Effector CD4-positive, alpha-beta T cell (primary cell): Measurements from ENCODE around the gene GPR152.
A peak's percentile ranks its signal among the peaks of the same experiment; 100 is the strongest.
"Not testable (repeated sequence)": the region's sequence is repeated elsewhere in the genome, so short reads cannot be mapped to it uniquely, and the experiment has no call there.

ENCODE experiments used
- DNase-seq: peaks from one replicate; pipeline ENCODE4 v3.0.0-alpha.2; 2020

The GPR152 gene

DNA sequence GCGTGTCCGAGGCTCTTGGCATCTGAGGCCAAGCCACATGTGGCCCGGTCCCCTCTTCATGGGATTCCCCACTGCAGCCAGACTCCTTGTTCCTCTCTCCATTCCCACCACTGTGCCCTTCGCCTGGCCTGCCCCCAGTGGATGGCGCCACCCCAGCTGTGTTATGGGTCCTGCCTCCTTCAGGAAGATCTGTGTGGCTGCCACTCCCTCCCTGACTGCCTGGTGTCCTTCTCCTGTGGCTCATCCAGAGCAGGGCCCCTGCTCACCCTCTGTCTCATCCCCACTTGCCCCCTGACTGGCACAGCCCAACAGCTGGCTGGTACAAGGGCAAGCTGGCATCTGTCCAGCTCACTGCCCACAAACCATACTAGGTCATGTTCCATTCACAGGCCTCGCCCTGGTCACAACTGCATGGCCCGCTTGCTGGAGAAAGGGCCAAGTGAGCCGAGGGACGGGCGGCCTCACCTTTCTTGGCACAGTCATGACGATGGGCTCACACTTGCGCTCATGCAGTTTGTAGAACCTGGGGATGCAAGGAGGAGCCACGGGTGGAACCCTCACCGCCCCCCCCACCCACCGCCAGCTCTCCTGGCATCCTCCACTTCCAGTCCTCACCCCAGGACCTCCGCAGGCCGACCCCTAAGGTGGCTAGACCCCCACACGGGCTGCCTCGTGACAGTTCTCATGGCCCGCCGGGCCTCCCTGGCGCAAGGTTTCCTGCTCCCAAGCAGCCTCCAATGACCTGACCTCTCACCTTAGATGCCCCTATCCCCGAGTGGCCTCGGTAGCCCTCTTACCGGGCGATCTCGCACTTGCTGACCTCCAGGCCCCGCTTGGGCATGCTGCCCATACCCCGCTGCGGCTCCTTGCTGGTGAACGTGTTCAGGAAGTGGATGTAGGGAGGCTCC is 13.0 kb downstream of the GPR152 start:
- DNase-seq, result no peak

DNA sequence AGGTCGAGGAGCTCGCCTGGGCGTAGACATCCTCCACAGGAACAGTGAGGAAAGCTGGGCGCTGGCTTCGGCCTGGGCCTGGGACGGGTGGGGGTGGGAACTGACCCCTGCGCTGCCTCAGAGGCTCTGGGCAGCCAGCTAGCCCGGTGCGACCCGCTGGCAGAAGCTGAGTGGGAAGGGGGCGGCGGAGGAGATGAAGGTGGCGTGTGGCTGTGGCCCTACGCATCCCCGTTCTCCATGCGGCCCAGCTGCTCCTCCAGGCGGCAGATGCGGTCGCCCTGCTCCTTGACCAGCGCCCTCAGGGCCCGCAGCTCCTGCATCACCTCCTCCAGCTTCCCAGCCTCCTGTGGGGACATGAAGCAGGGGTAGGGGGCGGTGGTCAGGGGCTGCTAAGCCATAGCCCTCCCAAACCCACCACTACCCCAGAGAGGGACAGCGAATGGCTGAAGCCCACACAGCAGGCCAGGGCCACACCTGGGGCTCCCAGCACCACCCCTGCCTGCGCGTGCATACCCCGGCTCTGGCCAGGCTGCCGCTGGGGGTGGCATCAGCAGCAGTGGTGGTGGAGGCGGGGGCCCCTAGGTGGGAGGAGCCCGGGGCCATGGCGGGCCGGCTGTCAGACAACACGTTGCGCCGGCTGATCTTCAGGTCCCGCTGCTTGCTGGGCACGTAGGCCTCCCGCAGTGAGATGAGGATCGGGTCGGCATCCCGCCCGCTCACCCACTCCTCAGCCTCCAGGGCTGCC is 14.2 kb downstream of the GPR152 start:
- peak; percentile 71 for DNase-seq

DNA sequence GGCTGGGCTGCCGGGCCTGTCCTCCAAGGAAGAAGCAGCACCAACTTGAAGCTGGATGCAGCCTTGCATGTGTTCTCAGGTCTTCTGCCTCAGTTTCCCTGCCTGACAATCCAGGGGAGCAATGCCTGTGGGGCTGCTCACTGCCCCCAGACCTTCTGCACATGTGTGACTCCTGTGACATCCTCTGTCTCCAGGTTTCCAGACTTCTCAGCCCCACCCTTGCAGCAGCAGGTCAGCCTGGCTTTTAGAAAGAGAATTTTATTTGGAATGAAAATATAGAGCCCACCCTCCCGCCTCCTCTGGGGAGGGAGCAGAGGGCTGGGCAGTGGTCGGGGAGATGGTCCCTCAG is 14.7 kb downstream of the GPR152 start:
- DNase-seq, result no peak

DNA sequence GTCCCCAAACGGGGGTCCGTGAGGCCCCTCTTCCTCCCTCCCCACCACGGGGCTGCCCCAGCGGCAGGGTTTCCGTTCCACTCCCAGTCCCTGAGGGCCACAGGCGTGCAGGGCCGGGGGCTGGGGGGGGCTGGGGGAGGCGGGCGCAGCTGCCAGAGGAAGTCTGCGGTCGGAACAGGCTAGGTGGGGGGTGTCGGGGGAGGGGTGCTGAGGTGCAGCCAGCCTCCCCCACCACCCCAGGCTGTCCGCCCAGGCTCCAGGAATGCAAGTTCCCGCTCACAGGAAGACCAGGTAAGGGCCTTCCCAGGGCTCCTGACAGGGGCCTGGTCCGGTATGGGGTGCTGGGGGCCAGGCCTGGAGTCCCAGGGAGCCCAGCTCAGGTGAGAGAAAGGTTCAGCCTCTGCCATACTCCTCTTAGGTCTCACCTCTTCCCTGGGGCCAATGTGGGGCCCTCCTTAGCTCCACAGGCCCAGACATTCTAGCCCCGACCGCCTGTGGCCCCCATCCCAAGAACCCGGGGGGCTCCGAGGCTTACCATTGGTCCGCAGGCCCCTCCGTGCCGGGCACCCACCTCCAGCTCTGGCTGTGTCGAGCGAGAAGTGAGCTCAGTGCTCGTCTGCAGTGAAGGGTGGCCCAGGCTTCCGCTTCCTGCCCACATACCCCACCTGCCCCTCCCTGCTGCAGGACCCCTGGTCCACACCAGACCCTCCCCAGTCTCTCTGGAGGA is 15.3 kb downstream of the GPR152 start, which contains the start of gene PTPRCAP:
Gene PTPRCAP (minus strand): TSS at position 601 of the 727 bp plus-strand sequence. CDS start 63 bp downstream, at position 538.
- DNase-seq, result peak; percentile 71

DNA sequence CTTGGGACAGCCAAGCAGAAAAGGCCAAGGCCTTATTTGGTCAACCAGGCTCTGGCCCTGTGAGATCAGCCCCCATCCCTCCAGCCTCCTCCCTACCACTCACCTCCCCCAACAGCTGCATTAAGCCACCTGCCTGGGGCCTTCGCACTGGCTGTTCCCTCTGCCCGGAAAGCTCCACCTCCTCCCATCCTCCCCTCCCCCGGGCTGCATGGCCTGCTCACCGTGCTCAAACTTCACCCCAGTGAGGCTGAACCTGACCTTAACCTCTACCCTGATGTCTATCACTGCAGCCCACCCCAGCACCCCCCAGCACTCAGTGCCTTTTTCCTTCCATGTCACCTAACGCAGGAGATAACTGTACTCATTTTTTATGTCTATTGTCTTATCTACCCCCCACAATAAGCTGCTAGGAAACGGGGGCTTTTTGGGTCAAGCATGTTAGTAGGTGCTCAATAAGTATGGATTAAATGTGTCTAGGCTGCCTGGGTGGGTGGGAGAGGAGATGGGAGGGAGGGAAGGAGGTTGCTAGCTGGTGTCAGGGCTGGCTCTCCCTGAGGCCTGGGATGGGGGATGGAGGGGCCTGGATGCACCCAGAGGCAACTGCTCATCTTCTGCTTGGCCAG is 16.0 kb downstream of the GPR152 start:
- DNase-seq, result no peak

DNA sequence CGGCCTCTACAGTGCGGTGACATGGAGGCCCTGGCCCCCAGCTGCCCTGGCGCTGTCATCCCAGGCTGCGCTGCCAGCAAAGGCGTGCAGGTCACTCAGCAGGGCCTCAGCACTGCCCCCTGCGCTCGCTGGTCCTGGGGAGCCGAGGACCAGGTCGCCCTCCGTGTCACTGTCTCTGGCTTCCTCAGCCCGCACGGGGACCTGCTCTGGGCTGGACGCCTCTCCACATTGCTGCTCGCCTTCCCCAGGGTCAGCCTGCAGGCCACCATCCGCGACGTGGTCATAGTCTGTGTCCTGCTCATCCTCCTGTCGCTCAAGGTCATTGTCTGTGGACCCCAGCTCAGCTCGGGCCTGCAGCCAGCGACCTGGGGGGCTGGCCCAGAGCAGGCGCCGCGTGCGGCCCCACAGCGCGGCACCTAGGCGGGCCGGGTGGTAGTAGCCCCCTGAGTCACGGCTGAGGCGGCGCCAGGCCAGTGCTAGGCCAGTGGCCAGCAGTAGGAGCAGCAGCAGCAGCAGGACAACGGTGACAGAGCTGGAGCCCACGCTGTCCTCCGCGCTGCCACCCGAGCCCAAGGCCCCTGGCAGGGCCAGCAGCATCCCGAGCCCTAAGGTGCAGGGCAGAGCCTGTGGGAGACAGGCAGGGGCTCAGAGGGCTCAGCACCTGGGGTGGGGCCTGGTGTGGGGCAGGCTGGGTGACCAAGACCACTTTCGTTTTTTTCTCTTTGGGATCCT is 16.6 kb downstream of the GPR152 start:
- no peak for DNase-seq

DNA sequence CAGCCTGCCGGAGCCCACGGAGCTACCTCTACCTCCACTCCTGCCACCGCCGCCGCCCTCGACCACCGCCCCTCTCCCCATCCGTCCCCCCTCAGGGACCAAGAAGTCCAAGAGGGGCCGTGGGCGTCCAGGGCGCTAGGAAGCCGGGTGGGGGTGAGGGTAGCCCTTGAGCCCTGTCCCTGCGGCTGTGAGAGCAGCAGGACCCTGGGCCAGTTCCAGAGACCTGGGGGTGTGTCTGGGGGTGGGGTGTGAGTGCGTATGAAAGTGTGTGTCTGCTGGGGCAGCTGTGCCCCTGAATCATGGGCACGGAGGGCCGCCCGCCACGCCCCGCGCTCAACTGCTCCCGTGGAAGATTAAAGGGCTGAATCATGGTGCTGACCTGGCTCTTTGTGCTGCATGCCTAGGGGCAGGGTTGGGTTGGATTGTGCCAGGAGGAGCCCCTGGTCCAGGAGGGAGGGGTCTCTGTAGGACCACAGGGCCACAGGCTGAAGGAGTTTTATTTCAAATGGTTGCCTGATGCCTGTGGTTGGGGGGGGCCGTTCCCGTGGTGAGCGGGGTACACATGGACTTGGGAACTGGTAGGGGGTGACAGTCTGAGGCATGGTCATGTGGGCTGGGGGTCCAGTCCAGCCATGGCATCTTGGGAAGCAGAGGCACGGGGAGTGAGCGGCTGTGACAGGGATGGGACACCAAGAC is 17.4 kb downstream of the GPR152 start:
- DNase-seq, result no peak

DNA sequence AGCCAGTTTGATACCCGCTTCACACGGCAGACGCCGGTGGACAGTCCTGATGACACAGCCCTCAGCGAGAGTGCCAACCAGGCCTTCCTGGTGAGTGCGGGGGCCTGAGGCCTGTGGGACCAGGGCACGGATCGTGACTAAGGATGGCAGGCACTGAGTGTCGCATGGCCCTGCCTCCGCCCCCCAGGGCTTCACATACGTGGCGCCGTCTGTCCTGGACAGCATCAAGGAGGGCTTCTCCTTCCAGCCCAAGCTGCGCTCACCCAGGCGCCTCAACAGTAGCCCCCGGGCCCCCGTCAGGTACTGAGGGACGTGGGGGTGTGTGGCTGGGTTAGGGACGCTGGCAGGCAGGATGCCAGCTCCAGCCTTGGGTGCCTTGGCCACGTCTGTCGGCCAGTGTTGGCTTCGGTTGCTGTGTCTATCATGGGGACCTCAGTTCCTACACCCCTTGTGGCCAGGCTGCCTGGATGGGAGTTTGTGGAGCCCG is 18.1 kb downstream of the GPR152 start:
- DNase-seq, result no peak

DNA sequence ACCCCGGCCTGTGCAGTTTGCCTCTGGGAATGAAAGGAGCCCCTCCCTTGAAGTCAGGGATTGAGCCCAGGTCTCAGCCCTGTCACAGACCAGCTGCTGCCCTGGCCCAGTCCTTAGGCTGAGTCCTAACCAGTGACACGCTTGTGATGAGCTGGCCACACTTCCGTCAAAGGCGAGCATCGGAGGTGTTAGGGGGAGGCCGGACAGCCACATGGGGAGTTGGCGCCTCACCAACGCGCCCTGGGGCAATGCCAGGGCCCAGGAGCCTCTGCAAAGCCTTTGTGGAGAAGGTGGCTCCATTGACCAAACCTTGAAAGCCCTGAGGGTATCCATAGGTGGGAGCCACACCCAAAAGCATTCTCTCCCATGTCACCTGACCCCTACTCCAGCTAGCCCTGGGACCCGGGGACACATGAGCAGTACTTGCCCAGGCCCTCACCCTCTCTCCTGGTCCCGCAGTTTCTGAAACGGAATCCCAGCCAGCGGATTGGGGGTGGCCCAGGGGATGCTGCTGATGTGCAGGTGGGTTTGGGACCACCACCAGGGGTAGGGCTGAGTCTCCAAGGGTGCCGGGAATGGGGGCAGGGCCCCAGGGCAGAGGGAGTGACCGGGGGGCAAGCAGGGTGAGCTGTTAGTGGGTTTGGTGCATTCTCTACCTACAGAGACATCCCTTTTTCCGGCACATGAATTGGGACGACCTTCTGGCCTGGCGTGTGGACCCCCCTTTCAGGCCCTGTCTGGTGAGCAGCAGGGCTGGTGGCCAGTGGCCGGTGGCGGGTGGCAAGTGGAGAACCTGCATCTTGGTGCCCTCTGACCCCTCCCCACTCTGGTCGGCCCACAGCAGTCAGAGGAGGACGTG is 18.8 kb downstream of the GPR152 start:
- DNase-seq, result no peak

DNA sequence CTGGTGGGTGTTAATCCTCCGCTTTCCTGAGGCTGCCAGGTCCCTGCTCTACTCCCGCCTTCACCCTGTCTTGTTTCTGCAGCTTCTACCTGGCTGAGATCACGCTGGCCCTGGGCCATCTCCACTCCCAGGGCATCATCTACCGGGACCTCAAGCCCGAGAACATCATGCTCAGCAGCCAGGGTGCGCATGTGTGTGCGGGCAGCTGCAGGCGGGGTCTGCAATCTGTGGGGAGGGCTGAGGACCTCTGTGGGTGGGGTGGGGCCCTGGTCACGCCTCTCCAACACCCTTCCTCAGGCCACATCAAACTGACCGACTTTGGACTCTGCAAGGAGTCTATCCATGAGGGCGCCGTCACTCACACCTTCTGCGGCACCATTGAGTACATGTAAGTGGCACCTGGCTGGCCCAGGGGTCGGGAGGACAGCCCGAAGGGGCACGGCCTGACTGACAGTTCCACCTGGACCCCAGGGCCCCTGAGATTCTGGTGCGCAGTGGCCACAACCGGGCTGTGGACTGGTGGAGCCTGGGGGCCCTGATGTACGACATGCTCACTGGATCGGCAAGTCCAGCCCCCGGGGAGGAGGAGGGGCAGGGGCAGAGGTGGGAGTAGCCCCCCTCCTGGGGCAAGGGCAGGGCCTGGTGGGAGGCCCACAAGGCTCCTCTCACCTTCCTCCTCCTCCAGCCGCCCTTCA is 19.7 kb downstream of the GPR152 start:
- no peak for DNase-seq

DNA sequence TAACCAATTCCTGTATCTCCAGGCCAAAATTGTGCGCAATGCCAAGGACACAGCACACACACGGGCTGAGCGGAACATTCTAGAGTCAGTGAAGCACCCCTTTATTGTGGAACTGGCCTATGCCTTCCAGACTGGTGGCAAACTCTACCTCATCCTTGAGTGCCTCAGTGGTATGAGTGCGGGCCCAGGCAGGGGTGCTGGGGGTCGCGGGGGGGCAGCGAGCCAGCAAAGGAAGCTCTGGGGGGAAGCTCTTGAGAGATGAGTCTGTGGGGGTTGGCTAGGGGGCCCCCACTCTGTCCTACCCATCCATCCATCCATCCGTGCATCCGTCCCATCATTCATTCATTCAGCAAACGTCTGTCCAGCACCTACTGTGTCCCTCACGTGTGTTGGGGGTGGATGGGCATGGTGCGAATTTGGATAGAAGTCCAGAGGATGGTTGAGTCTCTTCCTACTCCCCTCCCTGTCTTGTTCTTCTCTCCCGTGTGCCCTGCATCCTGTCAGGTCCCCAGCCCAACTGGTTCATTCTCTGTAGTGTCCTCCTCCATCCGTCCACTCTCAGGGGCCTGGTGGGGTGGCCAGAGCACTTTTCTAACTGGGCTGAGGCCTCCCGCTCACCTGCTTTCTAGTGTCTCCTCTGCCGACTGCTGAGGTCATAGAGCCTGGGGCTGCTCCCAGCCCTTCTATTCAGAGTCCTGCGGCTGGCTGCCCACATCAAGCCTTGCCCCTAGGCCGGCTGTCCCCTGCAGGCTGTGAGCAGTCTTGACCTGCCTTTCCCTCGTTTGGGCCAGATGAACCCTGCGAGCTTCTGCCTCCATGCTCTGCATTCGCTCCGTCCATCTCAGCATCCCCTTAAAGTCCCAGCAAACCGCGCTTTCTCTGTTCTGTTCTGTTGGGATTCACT is 20.9 kb downstream of the GPR152 start:
- no peak for DNase-seq

DNA sequence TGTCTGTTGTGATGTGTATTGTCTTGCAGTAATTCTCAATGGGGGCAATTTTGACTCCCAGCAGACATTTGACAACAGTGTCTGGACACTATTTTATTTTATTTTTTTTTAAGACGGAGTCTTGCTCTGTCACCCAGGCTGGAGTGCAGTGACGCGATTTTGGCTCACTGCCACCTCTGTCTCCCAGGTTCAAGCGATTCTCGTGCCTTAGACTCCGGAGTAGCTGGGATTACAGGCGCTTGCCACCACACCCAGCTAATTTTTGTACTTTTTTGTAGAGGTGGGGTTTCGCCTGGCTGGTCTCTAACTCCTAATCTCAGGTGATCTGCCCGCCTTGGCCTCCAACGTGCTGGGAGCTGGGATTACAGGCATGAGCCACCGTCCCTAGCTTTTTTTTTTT is 22.8 kb downstream of the GPR152 start:
- no peak for DNase-seq

DNA sequence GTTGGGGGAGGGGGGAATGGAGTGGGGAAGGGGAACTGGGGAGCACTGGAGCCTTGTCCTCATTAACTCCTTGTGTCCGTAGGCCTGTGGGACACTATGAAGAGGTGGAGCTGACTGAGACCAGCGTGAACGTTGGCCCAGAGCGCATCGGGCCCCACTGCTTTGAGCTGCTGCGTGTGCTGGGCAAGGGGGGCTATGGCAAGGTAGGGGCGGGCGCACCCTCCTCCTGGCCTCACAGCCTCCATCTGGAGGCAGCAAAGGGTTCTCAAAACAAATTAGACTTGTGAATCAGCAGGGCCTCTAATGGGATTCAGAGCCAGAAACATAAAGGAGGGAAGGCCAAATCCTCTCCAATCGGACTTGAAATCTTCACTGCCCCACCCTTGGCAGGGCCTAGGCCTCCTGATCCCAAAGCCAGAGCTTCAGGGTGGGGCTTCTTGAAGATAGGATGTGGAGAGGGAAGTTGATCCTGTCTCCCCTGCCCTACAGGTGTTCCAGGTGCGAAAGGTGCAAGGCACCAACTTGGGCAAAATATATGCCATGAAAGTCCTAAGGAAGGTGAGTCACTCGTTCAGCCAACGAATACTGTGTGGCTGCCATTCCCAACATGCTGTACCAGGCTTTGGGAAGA is 23.4 kb downstream of the GPR152 start:
- DNase-seq, result no peak

DNA sequence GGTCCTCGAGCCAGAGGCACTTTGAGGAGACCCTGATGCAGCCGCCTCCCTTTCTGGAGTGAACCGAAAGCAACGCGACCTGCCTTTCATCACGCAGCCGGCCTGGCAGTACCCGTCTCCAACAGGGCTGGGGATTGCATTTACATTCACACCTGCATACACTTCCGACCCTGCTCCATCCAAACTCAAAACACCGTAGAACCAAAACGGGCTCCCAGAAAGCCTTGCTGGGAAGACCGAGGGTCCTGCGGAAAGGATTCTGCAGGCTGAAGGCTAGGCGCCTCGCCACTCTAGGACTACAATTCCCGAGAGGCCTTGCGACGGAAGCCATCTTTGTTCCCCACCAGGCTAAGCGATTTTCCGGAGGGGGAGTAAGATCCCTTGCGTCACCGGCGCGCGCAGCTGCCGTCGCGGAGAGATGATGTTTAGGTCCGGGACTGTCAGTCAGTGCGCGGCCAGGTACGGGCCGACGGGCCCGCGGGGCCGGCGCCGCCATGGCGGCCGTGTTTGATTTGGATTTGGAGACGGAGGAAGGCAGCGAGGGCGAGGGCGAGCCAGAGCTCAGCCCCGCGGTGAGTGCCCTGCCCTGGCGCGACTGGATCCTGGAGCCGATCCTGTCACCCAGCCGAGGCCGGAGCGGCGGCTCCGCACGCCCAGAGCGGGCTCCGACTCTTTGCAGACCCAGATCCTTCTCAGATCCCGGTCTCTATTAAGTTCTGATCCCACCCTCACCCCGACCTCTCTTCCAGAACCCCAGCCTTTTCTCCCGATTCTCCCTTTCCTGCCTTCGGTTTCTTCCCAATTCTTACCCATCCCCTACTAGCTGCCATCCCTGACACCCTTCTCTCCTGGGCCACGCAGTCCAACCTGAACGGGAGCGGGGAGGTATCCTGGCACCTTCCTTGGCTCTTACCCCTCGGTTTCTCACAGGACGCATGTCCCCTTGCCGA is 24.2 kb downstream of the GPR152 start, which contains the start of gene RPS6KB2:
Gene RPS6KB2 (plus strand): TSS at position 443 of the 950 bp plus-strand sequence. CDS start 52 bp downstream, at position 495.
- DNase-seq, result peak; percentile 100

DNA sequence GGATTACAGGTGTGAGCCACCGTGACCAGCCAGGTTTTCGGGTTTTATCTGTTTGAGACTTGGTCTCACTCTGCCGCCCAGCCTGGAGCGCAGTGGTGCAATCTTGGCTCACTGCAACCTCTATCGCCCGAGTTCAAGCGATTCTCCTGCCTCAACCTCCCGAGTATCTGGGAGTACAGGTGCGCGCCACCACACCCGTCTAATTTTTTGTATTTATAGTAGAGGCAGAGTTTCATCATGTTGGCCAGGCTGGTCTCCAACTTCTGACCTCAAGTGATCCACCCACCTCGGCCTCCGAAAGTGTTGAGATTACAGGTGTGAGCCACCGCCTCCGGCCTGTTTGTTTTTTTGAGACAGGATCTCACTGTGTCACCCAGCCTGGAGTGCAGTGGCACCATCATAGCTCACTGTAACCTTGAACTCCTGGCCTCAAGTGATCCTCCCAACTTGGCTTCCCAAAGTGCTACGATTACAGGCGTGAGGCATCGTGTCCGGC is 25.1 kb downstream of the GPR152 start:
- DNase-seq, result not testable (repeated sequence)

DNA sequence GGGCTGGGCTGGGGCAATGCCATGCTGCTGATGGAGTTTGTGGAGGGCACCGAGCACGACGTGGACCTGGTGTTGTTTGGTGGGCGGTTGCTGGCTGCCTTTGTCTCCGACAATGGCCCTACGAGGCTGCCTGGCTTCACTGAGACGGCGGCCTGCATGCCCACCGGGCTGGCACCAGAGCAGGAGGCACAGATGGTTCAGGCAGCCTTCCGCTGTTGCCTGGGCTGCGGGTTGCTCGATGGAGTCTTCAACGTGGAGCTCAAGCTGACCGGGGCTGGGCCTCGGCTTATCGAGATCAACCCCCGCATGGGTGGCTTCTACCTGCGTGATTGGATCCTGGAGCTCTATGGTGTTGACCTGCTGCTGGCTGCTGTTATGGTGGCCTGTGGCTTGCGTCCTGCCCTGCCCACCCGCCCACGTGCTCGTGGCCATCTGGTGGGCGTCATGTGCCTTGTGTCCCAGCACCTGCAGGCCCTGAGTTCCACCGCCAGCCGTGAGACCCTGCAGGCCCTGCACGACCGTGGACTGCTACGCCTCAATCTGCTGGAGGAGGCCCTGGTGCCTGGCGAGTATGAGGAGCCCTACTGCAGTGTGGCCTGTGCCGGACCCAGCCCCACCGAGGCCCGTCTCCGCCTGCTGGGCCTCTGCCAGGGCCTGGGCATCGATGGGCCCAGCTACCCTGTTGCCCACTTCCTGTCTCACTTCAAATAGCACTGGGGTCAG is 28.5 kb downstream of the GPR152 start:
- no peak for DNase-seq
